K562 (cell line): Measurements from ENCODE around the gene SP2. TPM values are rescaled to one million over a fixed set of nuclear protein-coding genes. Genes with fewer than 3 reads are reported as not detected.

Source experiments
- BCOR ChIP-seq: fragments of 450-650 bp; IDR thresholded peaks from 2 replicates; pipeline ENCODE4 v1.6.1; 2016
- CBX8 ChIP-seq: fragments of 200-600 bp; sonication (generic); IDR thresholded peaks from 2 replicates; pipeline ENCODE4 v1.6.1; 2012; ENCODE audit warnings: borderline replicate concordance, mixed run types, low read depth, mild to moderate bottlenecking, moderate library complexity, mixed read lengths, low read length, control low read depth, inconsistent platforms; ENCODE audit not compliant: poor library complexity, severe bottlenecking; ENCODE audit errors: extremely low read depth
- CHD4 ChIP-seq: fragments of 200-600 bp; sonication (generic); IDR thresholded peaks from 3 replicates; pipeline ENCODE4 v1.6.1; 2012; ENCODE audit warnings: low read depth, mild to moderate bottlenecking, mixed read lengths, low read length, inconsistent platforms; ENCODE audit not compliant: insufficient read depth, insufficient replicate concordance, poor library complexity, severe bottlenecking
- DACH1 ChIP-seq: fragments of 450-650 bp; IDR thresholded peaks from 2 replicates; pipeline ENCODE4 v1.6.1; 2018; ENCODE audit not compliant: partially characterized antibody
- HDAC8 ChIP-seq: fragments of 450-650 bp; IDR thresholded peaks from 2 replicates; pipeline ENCODE4 v1.6.1; 2016; ENCODE audit warnings: mild to moderate bottlenecking, missing genetic modification characterization, moderate library complexity, missing compliant biosample characterization
- HNRNPUL1 ChIP-seq: fragments of 200-400 bp; formaldehyde crosslinking; IDR thresholded peaks from 2 replicates; pipeline ENCODE4 v1.6.1; 2017; ENCODE audit warnings: low read length
- KDM1A ChIP-seq, 2 experiments: fragments of 450-650 bp; IDR thresholded peaks; 2 replicates each; pipeline ENCODE4 v1.6.1; 2016; ENCODE audit warnings: mild to moderate bottlenecking in 2 of 2
- NFIX ChIP-seq: fragments of 250-450 bp; sonication (Bioruptor Pico); IDR thresholded peaks from 2 replicates; pipeline ENCODE4 v1.4.0; 2020; ENCODE audit warnings: low read depth, mild to moderate bottlenecking, moderate library complexity
- PTTG1 ChIP-seq: fragments of 450-650 bp; IDR thresholded peaks from 2 replicates; pipeline ENCODE4 v1.6.1; 2016; ENCODE audit warnings: low read depth, mild to moderate bottlenecking, missing genetic modification characterization, missing compliant biosample characterization
- RBM39 ChIP-seq: fragments of 200-400 bp; formaldehyde crosslinking; optimal IDR thresholded peaks from 2 replicates; pipeline ENCODE3; 2018; ENCODE audit warnings: low read depth, low read length
- RNF2 ChIP-seq: sonication (generic); IDR thresholded peaks from 2 replicates; pipeline ENCODE4 v1.6.1; 2016
- SIX5 ChIP-seq, 2 experiments: IDR thresholded peaks; 2 replicates each; pipeline ENCODE4 v1.6.1; 2011; ENCODE audit warnings: low read length in 2 of 2, borderline replicate concordance in 1 of 2, low read depth in 1 of 2, mild to moderate bottlenecking in 1 of 2, moderate library complexity in 1 of 2; ENCODE audit not compliant: insufficient read depth in 1 of 2
- SMARCA5 ChIP-seq: fragments of 450-650 bp; IDR thresholded peaks from 2 replicates; pipeline ENCODE4 v1.6.1; 2016
- SREBF1 ChIP-seq: fragments of 150-350 bp; IDR thresholded peaks from 2 replicates; pipeline ENCODE4 v1.6.1; 2014; ENCODE audit warnings: antibody characterized with exemption, low read depth, low read length, borderline replicate concordance
- ZBTB1 ChIP-seq: sonication (generic); formaldehyde crosslinking; IDR thresholded peaks from 2 replicates; pipeline ENCODE4 v1.8.1; 2023; ENCODE audit warnings: missing genetic modification reagents, low read depth, mild to moderate bottlenecking, borderline replicate concordance
- ZNF184 ChIP-seq: sonication (generic); formaldehyde crosslinking; IDR thresholded peaks from 2 replicates; pipeline ENCODE4 v1.5.0; 2020; ENCODE audit warnings: missing genetic modification reagents
- ZNF239 ChIP-seq: fragments of 250-450 bp; sonication (Bioruptor Pico); IDR thresholded peaks from 2 replicates; pipeline ENCODE4 v1.4.0; 2020; ENCODE audit warnings: mild to moderate bottlenecking
- ZNF830 ChIP-seq: fragments of 250-450 bp; sonication (Bioruptor Pico); IDR thresholded peaks from 2 replicates; pipeline ENCODE4 v1.5.0; 2021; ENCODE audit warnings: mild to moderate bottlenecking
- polyA plus RNA-seq, 8 experiments: library from polyadenylated mRNA; depleted of rRNA in 4 of 8; stranded (reverse) in 5 of 8; unstranded in 3 of 8; fragments of >200 nt; fragmentation: Nextera tagmentation in 2 of 8; fragmentation: Illumina TruSeq in 1 of 8; extraction: Ambion mirVana in 2 of 8; extraction: Trizol in 1 of 8; gene quantifications; 2 replicates each; pipeline versions ENCODE4 v1.2.1 to v1.2.3, GENCODE V29; 2011 to 2014; ENCODE audit warnings: inconsistent platforms in 1 of 8, missing spikeins in 1 of 8
- total RNA-seq, 7 experiments: library from RNA; depleted of rRNA in 6 of 7; stranded (reverse); fragments of >200 nt in 6 of 7; fragmentation: Illumina TruSeq in 2 of 7; extraction: Trizol in 2 of 7; gene quantifications; 2 replicates each; pipeline versions ENCODE4 v1.2.1 to v1.2.3, GENCODE V29; 2011 to 2021; ENCODE audit warnings: low replicate concordance in 1 of 7
- TF ChIP-seq, protein P1 (sequence below): fragments of 250-450 bp; sonication (Bioruptor Pico); IDR thresholded peaks from 2 replicates; pipeline ENCODE4 v1.4.0; 2020; ENCODE audit warnings: mild to moderate bottlenecking, moderate library complexity, borderline replicate concordance
- TF ChIP-seq, protein P2 (sequence below): fragments of 250-450 bp; sonication (Bioruptor Pico); IDR thresholded peaks from 2 replicates; pipeline ENCODE4 v1.4.0; 2020; ENCODE audit warnings: mild to moderate bottlenecking, moderate library complexity
- TF ChIP-seq, protein P3 (sequence below): IDR thresholded peaks from 3 replicates; pipeline ENCODE4 v1.6.1; 2011; ENCODE audit warnings: borderline replicate concordance, mild to moderate bottlenecking; ENCODE audit not compliant: insufficient read length, insufficient read depth

Gene SP2
- total and polyA plus RNA-seq, 9 of the 15 experiments (the other 6 are each of a cell fraction or from before 2014, with no cell fraction given), result 0.77 to 22.3 (median 2.3) TPM

DNA sequence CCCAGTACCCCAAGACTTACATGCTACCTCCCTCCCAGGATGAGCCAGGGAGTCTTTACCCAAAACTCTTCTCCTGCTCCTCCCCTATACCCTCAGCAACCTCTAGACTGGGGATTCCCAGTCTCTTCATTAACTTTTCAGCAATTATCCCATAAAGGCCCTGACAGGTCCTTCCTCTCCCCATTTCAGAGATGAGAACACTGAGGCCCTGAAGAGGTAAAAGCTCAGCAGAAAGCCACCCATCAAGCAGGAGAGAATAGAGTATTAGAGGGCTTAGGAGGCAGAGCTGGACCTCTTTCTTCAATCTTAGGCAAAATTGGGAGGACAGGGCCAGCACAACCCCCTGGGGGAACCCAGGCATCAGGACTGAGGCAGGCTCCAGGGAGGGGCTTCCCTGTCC lies 39.2 kb upstream of the SP2 start (continued):
- TF ChIP-seq ZNF184 (CRISPR knock-in tag), result no peak
- peak; percentile 99 for TF ChIP-seq ZNF239
- no peak for TF ChIP-seq RNF2
- TF ChIP-seq NFIX (CRISPR knock-in tag), result no peak
- TF ChIP-seq DACH1, result peak; percentile 14
- peak; percentile 85 for TF ChIP-seq SMARCA5
- TF ChIP-seq CBX8, result no peak
- TF ChIP-seq ZBTB1 (CRISPR knock-in tag), result no peak
- peak; percentile 95 for TF ChIP-seq BCOR
- TF ChIP-seq HNRNPUL1, result no peak
- TF ChIP-seq PTTG1 (tag), result no peak
- peak; percentile 65 for TF ChIP-seq CHD4
- TF ChIP-seq, protein P1, sequence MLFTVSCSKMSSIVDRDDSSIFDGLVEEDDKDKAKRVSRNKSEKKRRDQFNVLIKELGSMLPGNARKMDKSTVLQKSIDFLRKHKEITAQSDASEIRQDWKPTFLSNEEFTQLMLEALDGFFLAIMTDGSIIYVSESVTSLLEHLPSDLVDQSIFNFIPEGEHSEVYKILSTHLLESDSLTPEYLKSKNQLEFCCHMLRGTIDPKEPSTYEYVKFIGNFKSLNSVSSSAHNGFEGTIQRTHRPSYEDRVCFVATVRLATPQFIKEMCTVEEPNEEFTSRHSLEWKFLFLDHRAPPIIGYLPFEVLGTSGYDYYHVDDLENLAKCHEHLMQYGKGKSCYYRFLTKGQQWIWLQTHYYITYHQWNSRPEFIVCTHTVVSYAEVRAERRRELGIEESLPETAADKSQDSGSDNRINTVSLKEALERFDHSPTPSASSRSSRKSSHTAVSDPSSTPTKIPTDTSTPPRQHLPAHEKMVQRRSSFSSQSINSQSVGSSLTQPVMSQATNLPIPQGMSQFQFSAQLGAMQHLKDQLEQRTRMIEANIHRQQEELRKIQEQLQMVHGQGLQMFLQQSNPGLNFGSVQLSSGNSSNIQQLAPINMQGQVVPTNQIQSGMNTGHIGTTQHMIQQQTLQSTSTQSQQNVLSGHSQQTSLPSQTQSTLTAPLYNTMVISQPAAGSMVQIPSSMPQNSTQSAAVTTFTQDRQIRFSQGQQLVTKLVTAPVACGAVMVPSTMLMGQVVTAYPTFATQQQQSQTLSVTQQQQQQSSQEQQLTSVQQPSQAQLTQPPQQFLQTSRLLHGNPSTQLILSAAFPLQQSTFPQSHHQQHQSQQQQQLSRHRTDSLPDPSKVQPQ (CRISPR knock-in tag), result no peak
- no peak for TF ChIP-seq RBM39
- TF ChIP-seq ZNF830 (CRISPR knock-in tag), result no peak
- TF ChIP-seq, protein P2, sequence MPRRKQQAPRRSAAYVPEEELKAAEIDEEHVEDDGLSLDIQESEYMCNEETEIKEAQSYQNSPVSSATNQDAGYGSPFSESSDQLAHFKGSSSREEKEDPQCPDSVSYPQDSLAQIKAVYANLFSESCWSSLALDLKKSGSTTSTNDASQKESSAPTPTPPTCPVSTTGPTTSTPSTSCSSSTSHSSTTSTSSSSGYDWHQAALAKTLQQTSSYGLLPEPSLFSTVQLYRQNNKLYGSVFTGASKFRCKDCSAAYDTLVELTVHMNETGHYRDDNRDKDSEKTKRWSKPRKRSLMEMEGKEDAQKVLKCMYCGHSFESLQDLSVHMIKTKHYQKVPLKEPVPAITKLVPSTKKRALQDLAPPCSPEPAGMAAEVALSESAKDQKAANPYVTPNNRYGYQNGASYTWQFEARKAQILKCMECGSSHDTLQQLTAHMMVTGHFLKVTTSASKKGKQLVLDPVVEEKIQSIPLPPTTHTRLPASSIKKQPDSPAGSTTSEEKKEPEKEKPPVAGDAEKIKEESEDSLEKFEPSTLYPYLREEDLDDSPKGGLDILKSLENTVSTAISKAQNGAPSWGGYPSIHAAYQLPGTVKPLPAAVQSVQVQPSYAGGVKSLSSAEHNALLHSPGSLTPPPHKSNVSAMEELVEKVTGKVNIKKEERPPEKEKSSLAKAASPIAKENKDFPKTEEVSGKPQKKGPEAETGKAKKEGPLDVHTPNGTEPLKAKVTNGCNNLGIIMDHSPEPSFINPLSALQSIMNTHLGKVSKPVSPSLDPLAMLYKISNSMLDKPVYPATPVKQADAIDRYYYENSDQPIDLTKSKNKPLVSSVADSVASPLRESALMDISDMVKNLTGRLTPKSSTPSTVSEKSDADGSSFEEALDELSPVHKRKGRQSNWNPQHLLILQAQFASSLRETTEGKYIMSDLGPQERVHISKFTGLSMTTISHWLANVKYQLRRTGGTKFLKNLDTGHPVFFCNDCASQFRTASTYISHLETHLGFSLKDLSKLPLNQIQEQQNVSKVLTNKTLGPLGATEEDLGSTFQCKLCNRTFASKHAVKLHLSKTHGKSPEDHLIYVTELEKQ (CRISPR knock-in tag), result no peak
- TF ChIP-seq, protein P3, sequence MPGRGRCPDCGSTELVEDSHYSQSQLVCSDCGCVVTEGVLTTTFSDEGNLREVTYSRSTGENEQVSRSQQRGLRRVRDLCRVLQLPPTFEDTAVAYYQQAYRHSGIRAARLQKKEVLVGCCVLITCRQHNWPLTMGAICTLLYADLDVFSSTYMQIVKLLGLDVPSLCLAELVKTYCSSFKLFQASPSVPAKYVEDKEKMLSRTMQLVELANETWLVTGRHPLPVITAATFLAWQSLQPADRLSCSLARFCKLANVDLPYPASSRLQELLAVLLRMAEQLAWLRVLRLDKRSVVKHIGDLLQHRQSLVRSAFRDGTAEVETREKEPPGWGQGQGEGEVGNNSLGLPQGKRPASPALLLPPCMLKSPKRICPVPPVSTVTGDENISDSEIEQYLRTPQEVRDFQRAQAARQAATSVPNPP, result no peak
- no peak for TF ChIP-seq SREBF1
- TF ChIP-seq KDM1A (IDR thresholded peaks at IDR 0.05), result peak; percentile 71 to 86
- no peak for TF ChIP-seq SIX5 (IDR thresholded peaks at IDR 0.05; ENCODE audit: borderline replicate concordance in 1 of 2, insufficient read depth in 1 of 2, low read depth in 1 of 2, low read length in 2 of 2)
- no peak for TF ChIP-seq HDAC8 (tag)
